A204.1 (cell line): ENCODE data around the gene MAGI2.

Experiments used
- FAIRE-seq: peaks from 2 replicates; lab custom pipeline; 2012; peaks lifted over from hg19 to GRCh38; lab: Jason Lieb, UNC

MAGI2 gene

DNA sequence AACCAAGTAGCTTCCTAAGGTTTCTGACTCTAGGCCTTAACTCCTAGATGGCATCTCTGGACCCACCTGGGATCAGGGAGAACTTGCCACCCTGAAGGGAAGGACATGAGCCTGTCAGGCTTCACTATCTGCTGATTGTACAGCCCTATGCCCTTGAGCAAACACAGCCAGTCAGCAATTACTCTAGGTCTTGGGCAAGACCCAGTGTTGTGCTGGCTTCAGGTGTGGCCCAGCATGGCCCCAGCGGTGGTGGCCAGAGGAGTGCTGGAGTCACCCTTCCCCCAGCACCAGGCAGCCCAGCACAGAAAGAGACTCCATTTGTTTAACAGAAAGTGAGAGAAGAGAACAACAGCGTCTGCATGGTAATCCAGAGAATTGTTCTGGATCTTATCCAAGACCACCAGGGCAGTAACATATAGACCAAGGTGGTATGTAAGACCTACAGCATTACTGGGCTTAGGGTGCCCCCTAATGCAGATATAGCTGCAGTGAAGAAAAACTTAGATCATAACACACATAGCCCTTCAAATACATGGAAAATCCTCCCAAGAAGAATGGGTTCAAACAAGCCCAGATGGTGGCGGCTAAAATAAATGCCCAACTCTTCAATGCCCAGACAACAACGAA lies 207.7 kb downstream of the MAGI2 start:
- FAIRE-seq, result no peak

- no peak for FAIRE-seq
These were observed 209.0 kb downstream of the MAGI2 start for GRCh38 chr7:79244482-79244881.

DNA sequence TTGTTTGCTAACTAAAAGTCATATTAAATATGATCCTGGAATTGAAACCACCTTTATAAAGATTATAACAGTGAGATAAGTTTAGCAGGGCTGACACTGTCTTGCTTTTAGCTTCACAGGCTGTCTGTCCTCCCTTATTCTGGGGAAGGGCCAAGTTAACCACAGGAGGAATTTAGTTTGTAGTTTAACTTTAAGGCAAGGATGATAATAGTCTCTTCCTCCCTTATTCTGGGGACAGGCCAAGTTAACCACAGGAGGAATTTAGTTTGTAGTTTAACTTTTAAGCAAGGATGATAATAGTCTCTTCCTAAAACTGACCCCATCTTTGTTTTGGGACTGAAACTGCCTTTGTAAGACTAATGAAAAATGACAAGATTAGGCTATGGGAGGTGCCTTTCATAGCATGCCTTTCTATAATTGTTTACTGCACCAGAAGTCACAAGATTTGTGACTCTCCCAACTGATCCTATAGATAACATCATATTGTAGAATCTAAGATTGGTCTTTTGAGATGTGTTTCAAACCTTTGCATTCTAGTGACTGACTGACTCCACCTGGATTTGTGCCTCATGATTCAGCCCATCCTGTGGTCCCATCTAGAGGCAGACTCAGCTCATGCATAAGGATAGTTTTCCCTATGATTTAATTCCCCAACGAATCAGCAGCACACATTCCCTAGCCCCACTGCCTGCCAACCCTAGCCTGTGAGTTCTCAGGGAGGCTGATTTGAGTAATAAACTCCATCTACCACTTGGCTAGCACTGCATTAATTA lies 212.0 kb downstream of the MAGI2 start:
- FAIRE-seq, result no peak

- no peak for FAIRE-seq
These were observed 213.1 kb downstream of the MAGI2 start for GRCh38 chr7:79240413-79240812.

GRCh38 chr7:79236352-79237028 lies 217.0 kb downstream of the MAGI2 start:
- FAIRE-seq, result no peak

DNA sequence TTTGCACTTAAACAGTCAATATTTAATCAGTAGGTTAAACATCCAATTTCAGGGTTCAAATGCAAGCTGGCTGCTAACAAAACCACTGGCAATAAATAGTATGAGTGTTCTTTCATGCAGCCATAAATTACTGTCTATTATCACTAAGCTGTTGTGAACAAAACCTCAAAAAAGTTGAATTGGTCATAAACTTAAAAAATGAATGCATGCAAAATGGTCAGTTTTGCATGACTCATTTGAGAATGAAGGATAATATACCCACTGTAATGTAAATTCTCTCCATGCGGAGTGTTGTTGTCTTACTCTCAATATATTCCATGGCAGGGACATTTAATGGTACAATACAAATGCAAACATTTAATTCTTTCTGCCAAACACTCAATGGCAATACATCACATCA lies 226.4 kb downstream of the MAGI2 start:
- FAIRE-seq, result no peak

- no peak for FAIRE-seq
These were observed 232.3 kb downstream of the MAGI2 start for GRCh38 chr7:79221211-79221610.

DNA sequence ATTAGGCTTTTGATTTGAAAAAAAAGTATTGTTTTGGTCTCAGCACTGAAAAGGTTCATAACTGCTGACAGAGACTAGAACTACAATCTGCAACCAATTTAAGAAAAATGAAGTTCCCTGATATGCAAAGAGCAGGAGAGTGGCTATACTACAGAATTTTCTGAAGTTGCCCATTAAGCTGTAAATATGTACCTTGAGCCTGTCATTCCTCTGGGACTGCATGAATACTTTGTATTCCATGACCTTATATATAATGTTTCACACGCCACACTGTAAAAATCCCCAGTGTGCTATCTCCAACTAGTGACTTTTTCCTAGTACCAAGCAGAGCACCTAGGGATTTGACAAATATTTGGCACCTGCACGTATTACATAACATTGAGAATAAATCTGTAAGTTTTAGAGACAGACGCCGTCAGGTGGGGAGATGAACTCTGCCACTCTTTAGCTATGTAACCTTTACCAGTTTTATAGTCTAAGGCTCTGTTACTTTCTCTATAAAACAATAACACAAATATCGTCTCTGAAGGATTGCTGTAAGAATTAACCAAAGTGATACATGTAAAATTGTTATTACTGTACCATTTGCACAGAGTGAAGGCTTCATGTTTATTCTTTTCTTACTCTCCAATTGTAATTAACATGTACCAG lies 235.4 kb downstream of the MAGI2 start:
- FAIRE-seq, result no peak

DNA sequence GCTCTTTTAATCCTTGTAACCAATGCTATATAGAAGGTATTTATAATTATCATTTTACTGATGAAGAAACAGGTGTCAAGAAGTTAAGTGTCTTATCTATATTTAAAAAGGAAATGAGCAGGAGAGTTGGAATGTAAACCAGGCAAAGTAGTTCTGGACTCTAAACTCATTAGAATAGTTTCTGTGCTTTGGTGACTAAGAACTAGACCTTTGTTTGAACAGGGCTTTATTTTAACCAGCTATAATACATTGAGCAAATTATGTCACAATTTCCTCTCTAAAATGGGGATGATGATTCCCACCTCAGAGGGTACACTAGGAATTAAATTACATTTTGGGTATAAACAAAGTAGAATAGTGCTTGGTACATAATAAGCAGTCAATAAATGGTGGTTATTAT lies 236.0 kb downstream of the MAGI2 start:
- no peak for FAIRE-seq

DNA sequence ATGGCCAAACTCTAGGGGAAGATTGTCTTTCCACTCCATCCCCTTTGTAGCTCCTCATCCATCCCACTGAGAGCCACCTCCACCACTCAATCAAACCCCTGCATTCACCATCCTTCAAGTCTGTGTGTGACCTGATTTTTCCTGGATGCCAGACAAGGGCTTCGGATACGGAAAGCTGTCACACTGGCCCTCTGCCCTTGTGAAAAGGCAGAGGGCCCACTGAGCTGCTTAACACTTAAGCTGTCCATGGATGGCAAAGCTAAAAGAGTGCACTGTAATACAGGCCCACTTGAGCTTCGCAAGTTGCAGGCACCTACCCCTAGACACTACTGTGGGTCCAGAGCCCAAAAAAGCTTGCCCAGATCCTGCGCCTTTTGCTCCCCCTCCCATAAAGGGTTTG lies 237.2 kb downstream of the MAGI2 start:
- no peak for FAIRE-seq

DNA sequence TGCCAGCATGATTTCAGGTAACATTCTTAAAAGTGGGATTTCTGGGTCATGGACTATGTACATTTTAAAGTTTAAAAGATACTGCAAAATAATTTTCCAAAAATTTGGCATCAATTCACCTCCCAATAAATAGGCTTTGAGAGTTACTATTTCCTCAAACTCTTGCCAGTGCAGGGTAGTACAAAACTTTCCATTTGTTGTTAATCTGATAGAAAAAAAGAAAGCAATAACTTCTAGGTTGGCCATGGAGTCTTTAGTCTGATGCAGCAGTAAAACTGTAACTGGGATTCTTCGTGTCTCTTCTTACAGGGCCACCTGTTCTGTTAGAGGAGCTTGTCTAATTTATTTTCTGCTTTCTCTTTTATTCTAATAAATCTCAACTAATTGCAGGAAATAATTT lies 241.1 kb downstream of the MAGI2 start:
- FAIRE-seq, result no peak

DNA sequence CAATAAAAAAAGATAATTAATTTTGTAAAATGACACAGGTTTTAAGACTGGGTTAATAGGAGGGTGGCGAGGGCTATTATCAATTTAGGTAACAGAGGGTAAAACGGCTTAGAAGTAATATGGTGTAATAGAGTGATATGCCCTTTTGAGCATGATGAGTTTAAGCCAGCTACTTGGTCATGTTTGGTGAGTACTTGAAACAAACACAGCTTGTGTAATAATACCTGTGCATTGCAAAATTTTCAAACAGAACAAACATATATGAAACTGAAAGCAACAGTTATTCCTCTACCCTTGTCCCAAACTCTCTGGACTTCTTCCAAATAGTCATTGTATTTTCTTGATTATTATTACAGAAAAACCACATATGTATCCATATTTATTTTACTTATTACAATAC lies 241.7 kb downstream of the MAGI2 start:
- FAIRE-seq, result no peak

- no peak for FAIRE-seq
These were observed 253.5 kb downstream of the MAGI2 start for GRCh38 chr7:79199961-79200360.

DNA sequence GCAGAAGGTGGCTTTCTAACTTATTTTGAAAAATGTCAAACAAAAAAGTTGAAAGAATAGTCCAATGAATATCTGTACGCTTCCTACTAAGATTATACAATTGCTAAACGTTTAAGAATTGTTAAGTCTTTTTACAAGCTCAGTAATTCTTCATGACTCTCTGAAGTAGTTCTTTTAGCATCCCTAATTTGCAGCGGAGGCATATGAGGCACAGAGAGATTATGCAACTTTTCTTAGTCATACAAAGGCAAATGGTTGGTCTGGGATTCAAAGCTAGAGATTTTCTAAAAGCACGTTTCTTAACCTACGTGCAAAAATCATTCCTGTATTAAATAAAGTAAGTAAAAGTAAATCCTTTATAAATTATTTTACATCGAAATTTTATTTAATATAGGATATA lies 254.2 kb downstream of the MAGI2 start:
- no peak for FAIRE-seq

DNA sequence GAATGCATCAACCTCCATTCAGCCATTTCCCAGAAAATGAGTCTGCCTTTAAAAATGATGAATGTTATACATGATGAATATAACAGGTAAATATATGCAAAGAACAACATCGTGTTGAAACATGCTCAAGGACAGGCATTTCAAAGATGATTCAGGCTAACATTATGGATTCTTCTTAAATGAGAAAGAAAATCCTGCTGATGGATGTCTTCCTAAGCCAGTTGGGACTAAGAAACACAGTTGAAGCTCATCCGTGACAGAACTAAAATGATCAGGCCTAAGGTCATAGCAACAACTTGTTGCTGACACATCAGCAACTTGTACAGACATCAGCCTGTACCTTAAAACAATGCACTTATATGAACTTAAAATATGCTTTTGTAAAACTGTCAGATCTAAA lies 267.9 kb downstream of the MAGI2 start:
- FAIRE-seq, result no peak

GRCh38 chr7:79182283-79182682 lies 271.2 kb downstream of the MAGI2 start:
- no peak for FAIRE-seq

DNA sequence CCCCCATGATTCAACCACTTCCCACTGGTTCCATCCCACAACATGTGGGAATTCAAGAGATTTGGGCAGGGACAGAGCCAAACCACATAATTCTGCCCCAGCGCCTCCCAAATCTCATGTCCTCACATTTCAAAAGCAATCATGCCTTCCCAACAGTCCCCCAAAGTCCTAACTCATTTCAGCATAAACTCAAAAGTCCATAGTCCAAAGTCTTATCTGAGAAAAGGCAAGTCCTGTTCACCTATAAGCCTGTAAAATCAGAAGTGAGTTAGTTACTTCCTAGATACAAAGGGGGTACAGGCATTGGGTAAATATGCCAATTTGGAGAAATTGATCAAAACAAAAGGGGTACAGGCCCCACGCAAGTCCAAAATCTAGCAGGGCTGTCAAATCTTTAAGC lies 272.9 kb downstream of the MAGI2 start:
- no peak for FAIRE-seq

GRCh38 chr7:79176859-79177477 lies 276.5 kb downstream of the MAGI2 start:
- peak; percentile 83 for FAIRE-seq

DNA sequence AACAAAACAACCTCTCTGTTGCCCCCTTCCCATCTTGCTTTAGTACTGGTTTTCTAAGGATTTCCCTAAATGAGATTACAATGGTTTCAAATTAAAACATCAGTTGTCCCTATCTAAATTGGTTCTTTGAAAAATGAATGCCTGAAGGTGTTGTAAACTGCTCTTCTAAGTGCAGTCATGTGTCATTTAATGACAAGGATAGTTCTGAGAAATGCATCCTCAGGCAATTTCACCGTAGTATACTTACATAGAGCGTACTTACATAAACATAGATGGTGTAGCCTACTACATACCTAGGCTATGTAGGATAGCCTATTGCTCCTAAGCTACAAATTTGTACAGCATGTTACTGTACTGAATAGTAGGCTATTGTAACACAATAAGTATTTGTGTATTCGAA lies 278.1 kb downstream of the MAGI2 start:
- no peak for FAIRE-seq

DNA sequence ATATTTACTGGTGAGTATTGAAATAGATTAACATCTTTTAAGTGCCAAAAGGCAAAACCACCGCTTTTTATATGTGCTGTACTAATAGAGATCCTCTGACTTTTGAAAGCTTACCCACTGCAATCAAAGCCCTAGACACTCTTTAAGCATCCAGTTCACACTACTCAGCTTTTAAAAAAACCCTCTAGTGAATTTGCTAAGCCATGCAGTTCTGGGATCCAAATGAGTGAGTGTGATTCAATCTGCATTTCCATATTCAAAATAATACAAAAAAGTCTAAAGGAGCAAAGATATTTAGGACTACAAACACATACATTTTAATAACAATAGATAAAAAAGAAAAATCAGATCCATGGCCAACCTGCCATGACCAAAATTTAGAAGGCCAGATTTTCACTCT lies 288.2 kb downstream of the MAGI2 start:
- FAIRE-seq, result no peak

- no peak for FAIRE-seq
These were observed 294.3 kb downstream of the MAGI2 start for GRCh38 chr7:79159040-79159664.

- no peak for FAIRE-seq
These were observed 296.2 kb downstream of the MAGI2 start for GRCh38 chr7:79157281-79157680.
